OCI-LY3 (cell line): ENCODE measurements around the gene ZDHHC22.

Experiments used
- H2AFZ ChIP-seq: fragments of 200-600, 300-600 bp; shearing (Covaris generic); 2 replicates; pipeline ENCODE4 v1.6.0; 2014; ENCODE audit warnings: antibody characterized with exemption, low read depth, low read length
- H3K27ac ChIP-seq: fragments of 200-600, 300-600 bp; sonication (generic); 2 replicates; pipeline ENCODE4 v1.5.1; 2014; ENCODE audit warnings: mild to moderate bottlenecking, low read length, moderate library complexity, mixed read lengths
- H3K27me3 ChIP-seq: fragments of 200-600, 300-600 bp; sonication (generic); 2 replicates; pipeline ENCODE4 v1.6.1; 2014; ENCODE audit warnings: low read depth, low read length, mixed read lengths
- H3K36me3 ChIP-seq: fragments of 200-600, 300-600 bp; sonication (generic); replicated peaks from 2 replicates; pipeline ENCODE3; 2014; ENCODE audit warnings: low read depth, low read length, mixed read lengths
- H3K4me1 ChIP-seq: fragments of 300-600, 200-600 bp; sonication (generic); 2 replicates; pipeline ENCODE4 v1.6.1; 2014; ENCODE audit warnings: low read length, mixed read lengths
- H3K4me2 ChIP-seq: fragments of 200-600, 300-600 bp; sonication (generic); 2 replicates; pipeline ENCODE4 v1.6.1; 2014; ENCODE audit warnings: low read length, mixed read lengths
- H3K4me3 ChIP-seq: fragments of 300-600, 200-600 bp; sonication (generic); 2 replicates; pipeline ENCODE4 v1.5.1; 2014; ENCODE audit warnings: antibody characterized with exemption, mild to moderate bottlenecking, low read length, moderate library complexity
- H3K79me2 ChIP-seq: fragments of 300-600, 200-600 bp; shearing (Covaris generic); 2 replicates; pipeline ENCODE4 v1.6.1; 2014; ENCODE audit warnings: mild to moderate bottlenecking, low read length, mixed read lengths
- H3K9ac ChIP-seq: fragments of 300-600, 200-600 bp; shearing (Covaris generic); 2 replicates; pipeline ENCODE4 v1.6.0; 2014; ENCODE audit warnings: mild to moderate bottlenecking, low read length, moderate library complexity
- H3K9me3 ChIP-seq: fragments of 200-600, 300-600 bp; shearing (Covaris generic); 2 replicates; pipeline ENCODE4 v1.6.1; 2014; ENCODE audit warnings: low read length, mixed read lengths; ENCODE audit not compliant: insufficient read depth
- H4K20me1 ChIP-seq: fragments of 200-600, 300-600 bp; sonication (generic); 2 replicates; pipeline ENCODE4 v1.6.1; 2016; ENCODE audit warnings: low read length, mixed read lengths; ENCODE audit not compliant: insufficient read depth
- CTCF ChIP-seq: fragments of 200-600, 300-600 bp; sonication (generic); IDR thresholded peaks from 2 replicates; pipeline ENCODE4 v1.5.1; 2014; ENCODE audit warnings: antibody characterized with exemption, low read length, low read depth
- EZH2phosphoT487 ChIP-seq: fragments of 200-600 bp; shearing (Covaris generic); IDR thresholded peaks from 2 replicates; pipeline ENCODE4 v1.6.1; 2018; ENCODE audit warnings: antibody characterized with exemption, mixed run types, low read depth

ZDHHC22 gene

GRCh38 chr14:77107228-77107627 is 34.4 kb downstream of the ZDHHC22 start:
- peaks cover 12% of the 10 kb centered on the region for H3K4me1 ChIP-seq
- no peak overlapping the region for H3K27ac ChIP-seq
- no peaks in the 10 kb centered on the region for H3K27me3 ChIP-seq
- TF ChIP-seq EZH2phosphoT487 (no peak), CTCF (no peak)
- no peak overlapping the region for H3K4me3 ChIP-seq
- peaks cover 25% of the 10 kb centered on the region for H4K20me1 ChIP-seq
- H3K9me3 ChIP-seq = no peaks in the 10 kb centered on the region
- H3K36me3 ChIP-seq = peaks cover 70% of the 10 kb centered on the region
- H3K79me2 ChIP-seq = peaks cover 40% of the 10 kb centered on the region
- H3K9ac ChIP-seq = no peak overlapping the region
- H3K4me2 ChIP-seq = no peak overlapping the region
- no peak overlapping the region for H2AFZ ChIP-seq

GRCh38 chr14:77106666-77107065 is 34.9 kb downstream of the ZDHHC22 start:
- H3K4me3 ChIP-seq = no peak overlapping the region
- no peaks in the 10 kb centered on the region for H3K27me3 ChIP-seq
- no peak overlapping the region for H2AFZ ChIP-seq
- peaks cover 66% of the 10 kb centered on the region for H3K36me3 ChIP-seq
- H3K9me3 ChIP-seq = no peaks in the 10 kb centered on the region
- H4K20me1 ChIP-seq = peaks cover 25% of the 10 kb centered on the region
- peaks cover 42% of the 10 kb centered on the region for H3K79me2 ChIP-seq
- no peak overlapping the region for H3K27ac ChIP-seq
- no peak overlapping the region for H3K4me2 ChIP-seq
- peaks cover 10% of the 10 kb centered on the region for H3K4me1 ChIP-seq
- no peak overlapping the region for H3K9ac ChIP-seq
- no peak for TF ChIP-seq CTCF
- no peak for TF ChIP-seq EZH2phosphoT487

GRCh38 chr14:77105145-77105939 is 36.2 kb downstream of the ZDHHC22 start:
- no peaks in the 10 kb centered on the region for H3K27me3 ChIP-seq
- no peak overlapping the region for H3K4me3 ChIP-seq
- peaks cover 25% of the 10 kb centered on the region for H4K20me1 ChIP-seq
- H3K9me3 ChIP-seq = no peaks in the 10 kb centered on the region
- H3K27ac ChIP-seq = no peak overlapping the region
- H3K79me2 ChIP-seq = peaks cover 55% of the 10 kb centered on the region
- TF ChIP-seq CTCF = no peak
- no peak for TF ChIP-seq EZH2phosphoT487
- no peak overlapping the region for H3K4me2 ChIP-seq
- H3K36me3 ChIP-seq = peaks cover 54% of the 10 kb centered on the region
- H2AFZ ChIP-seq = no peak overlapping the region
- no peak overlapping the region for H3K9ac ChIP-seq
- H3K4me1 ChIP-seq = peaks cover 23% of the 10 kb centered on the region

- peaks cover 31% of the 10 kb centered on the region for H3K4me1 ChIP-seq
These were observed 37.2 kb downstream of the ZDHHC22 start for GRCh38 chr14:77104393-77104792.

More at GRCh38 chr14:77104393-77104792, 37.2 kb downstream of the ZDHHC22 start:
- no peaks in the 10 kb centered on the region for H3K9me3 ChIP-seq
- no peak overlapping the region for H3K4me3 ChIP-seq
- H3K27me3 ChIP-seq = no peaks in the 10 kb centered on the region
- H3K79me2 ChIP-seq = peaks cover 63% of the 10 kb centered on the region
- TF ChIP-seq CTCF = no peak
- TF ChIP-seq EZH2phosphoT487 = no peak
- H4K20me1 ChIP-seq = peaks cover 25% of the 10 kb centered on the region
- no peak overlapping the region for H3K4me2 ChIP-seq
- no peak overlapping the region for H3K27ac ChIP-seq
- peaks cover 46% of the 10 kb centered on the region for H3K36me3 ChIP-seq
- no peak overlapping the region for H3K9ac ChIP-seq
- H2AFZ ChIP-seq = no peak overlapping the region
